Upper lobe of left lung (tissue), 6 donors: ENCODE results near the gene SPNS3. TPM values are rescaled to one million over a fixed set of nuclear protein-coding genes. Genes with fewer than 3 reads are reported as not detected.

Experiments used
- ATAC-seq, 2 donors: fragments of 200-7000 bp; cut with Tn5 transposase; one replicate each; pipeline ENCODE4 v1.9.1; 2022; ENCODE audit warnings: mild to moderate bottlenecking in 2 of 2, moderate library complexity in 2 of 2; ENCODE audit not compliant: low FRiP score in 2 of 2
- DNase-seq, 2 donors: peaks; one replicate each; pipeline ENCODE4 v3.0.0-alpha.2; 2019 to 2020
- H3K27ac ChIP-seq, 4 donors: fragments of 200-600 bp; sonication (generic); one replicate each; pipeline ENCODE4 v1.5.1; 2016 to 2019
- H3K27me3 ChIP-seq, 4 donors: fragments of 200-600 bp; sonication (generic); one replicate each; pipeline ENCODE4 v1.5.1; 2017 to 2019
- H3K36me3 ChIP-seq, 4 donors: fragments of 200-600 bp; sonication (generic); one replicate each; pipeline ENCODE4 v1.5.1; 2016 to 2019
- H3K4me1 ChIP-seq, 4 donors: fragments of 200-600 bp; sonication (generic); one replicate each; pipeline ENCODE4 v1.5.1; 2018 to 2019
- H3K4me3 ChIP-seq, 4 donors: fragments of 200-600 bp; sonication (generic); one replicate each; pipeline ENCODE4 v1.5.1; 2017 to 2019; ENCODE audit warnings: mild to moderate bottlenecking in 2 of 4, moderate library complexity in 1 of 4
- H3K9me3 ChIP-seq, 4 donors: fragments of 200-600 bp; sonication (generic); one replicate each; pipeline ENCODE4 v1.5.1; 2018 to 2019
- EP300 ChIP-seq, 4 donors: sonication (generic); formaldehyde crosslinking; IDR thresholded peaks; one replicate each; pipeline ENCODE4 v1.5.1; 2017; ENCODE audit warnings: antibody characterized with exemption in 4 of 4, control low read depth in 2 of 4
- POLR2A ChIP-seq, 4 donors: fragments of 450-650 bp; IDR thresholded peaks; one replicate each; pipeline ENCODE4 v1.5.1; 2016 to 2017; ENCODE audit warnings: antibody characterized with exemption in 4 of 4, mild to moderate bottlenecking in 2 of 4
- POLR2AphosphoS5 ChIP-seq, 2 donors: sonication (generic); formaldehyde crosslinking; IDR thresholded peaks; one replicate each; pipeline ENCODE4 v1.5.1; 2017; ENCODE audit warnings: antibody characterized with exemption in 2 of 2
- WGBS, 2 donors: methylation state at CpG; one replicate each; pipeline ENCODE4 v1.1.5; 2017 to 2018; 5-methylcytosine and 5-hydroxymethylcytosine counted together
- total RNA-seq, 6 donors: library from RNA; depleted of rRNA in 4 of 6; stranded (reverse); fragments of >200 nt in 4 of 6; gene quantifications; one replicate each; pipeline versions ENCODE4 v1.1.0 to v1.2.1, GENCODE V29; 2016 to 2021
- TF ChIP-seq, protein P1 (sequence below), 6 experiments: fragments of 450-650 bp in 4 of 6; fragments of 200-600 bp in 2 of 6; sonication (generic) in 2 of 6; IDR thresholded peaks; one replicate each; pipeline ENCODE4 v1.5.1; 2016 to 2019; ENCODE audit warnings: antibody characterized with exemption in 6 of 6
- donor health status: DM: no; HTN: no; CAD: no; lungs with moderate emphysema.
- donor health status: DM: no; HTN: yes; CAD: no; lungs with severe emphysema.

SPNS3 gene
- total RNA-seq, 6 donors from 2014 or later = 0.22 to 0.91 (median 0.52) TPM; not detected in 1

DNA sequence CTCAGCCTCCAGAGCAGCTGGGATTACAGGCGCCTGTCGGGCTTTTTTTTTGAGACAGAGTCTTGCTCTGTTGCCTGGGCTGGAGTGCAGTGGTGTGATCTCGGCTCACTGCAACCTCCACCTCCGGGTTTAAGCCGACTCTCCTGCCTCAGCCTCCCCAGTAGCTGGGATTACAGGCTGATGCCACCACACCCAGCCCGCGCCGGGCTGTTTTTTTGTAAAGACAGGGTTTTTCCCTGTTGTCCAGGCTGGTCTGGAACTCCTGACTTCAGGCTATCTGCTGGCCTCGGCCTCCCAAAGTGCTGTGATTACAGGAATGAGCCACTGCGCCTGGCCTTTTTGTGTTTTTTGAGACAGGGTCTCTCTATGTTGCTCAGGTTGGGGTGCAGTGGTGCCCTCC is 27.4 kb upstream of the SPNS3 start:
- no peaks in the 10 kb centered on the region for H3K9me3 ChIP-seq
- no peak overlapping the region for H3K27ac ChIP-seq
- WGBS, 2 donors = 94 to 99% methylated on average over 10 of the region's 10 CpGs
- ATAC-seq (no peak), DNase-seq (no peak)
- no peak overlapping the region for H3K4me3 ChIP-seq
- TF ChIP-seq, protein P1, sequence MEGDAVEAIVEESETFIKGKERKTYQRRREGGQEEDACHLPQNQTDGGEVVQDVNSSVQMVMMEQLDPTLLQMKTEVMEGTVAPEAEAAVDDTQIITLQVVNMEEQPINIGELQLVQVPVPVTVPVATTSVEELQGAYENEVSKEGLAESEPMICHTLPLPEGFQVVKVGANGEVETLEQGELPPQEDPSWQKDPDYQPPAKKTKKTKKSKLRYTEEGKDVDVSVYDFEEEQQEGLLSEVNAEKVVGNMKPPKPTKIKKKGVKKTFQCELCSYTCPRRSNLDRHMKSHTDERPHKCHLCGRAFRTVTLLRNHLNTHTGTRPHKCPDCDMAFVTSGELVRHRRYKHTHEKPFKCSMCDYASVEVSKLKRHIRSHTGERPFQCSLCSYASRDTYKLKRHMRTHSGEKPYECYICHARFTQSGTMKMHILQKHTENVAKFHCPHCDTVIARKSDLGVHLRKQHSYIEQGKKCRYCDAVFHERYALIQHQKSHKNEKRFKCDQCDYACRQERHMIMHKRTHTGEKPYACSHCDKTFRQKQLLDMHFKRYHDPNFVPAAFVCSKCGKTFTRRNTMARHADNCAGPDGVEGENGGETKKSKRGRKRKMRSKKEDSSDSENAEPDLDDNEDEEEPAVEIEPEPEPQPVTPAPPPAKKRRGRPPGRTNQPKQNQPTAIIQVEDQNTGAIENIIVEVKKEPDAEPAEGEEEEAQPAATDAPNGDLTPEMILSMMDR (IDR thresholded peaks at IDR 0.05) = no peak
- no peak for TF ChIP-seq POLR2A (IDR thresholded peaks at IDR 0.05)
- no peak for TF ChIP-seq EP300 (IDR thresholded peaks at IDR 0.05)
- TF ChIP-seq POLR2AphosphoS5 (IDR thresholded peaks at IDR 0.05) = no peak
- no peaks in the 10 kb centered on the region for H3K27me3 ChIP-seq
- no peaks in the 10 kb centered on the region for H3K4me1 ChIP-seq
- H3K36me3 ChIP-seq = no peaks in the 10 kb centered on the region

DNA sequence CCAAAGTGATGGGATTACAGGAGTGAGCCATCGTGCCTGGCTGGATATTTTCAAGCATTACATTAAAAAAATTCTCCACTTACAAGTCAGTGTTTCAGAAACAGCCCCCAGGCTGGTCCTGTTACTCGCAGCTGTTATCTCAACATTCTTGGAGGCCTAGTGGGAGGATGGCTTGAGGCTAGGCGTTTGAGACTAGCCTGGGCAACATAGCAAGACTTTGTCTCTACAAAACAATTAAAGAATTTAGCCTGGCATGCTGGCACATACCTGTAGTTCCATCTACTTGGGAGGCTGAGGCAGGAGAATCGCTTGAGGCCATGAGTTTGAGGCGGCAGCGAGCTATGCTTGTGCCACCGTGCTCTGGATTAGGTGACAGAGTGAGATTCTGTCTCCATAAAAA is 26.5 kb upstream of the SPNS3 start:
- Histone ChIP-seq H3K36me3 (no peaks in the 10 kb centered on the region), H3K4me1 (no peaks in the 10 kb centered on the region), H3K4me3 (no peak overlapping the region), H3K9me3 (no peaks in the 10 kb centered on the region), H3K27ac (no peak overlapping the region), H3K27me3 (no peaks in the 10 kb centered on the region)
- DNase-seq (no peak), ATAC-seq (no peak)
- WGBS, 2 donors = 89 to 91% methylated on average over 7 of the region's 7 CpGs
- no peak for TF ChIP-seq POLR2AphosphoS5 (IDR thresholded peaks at IDR 0.05)
- TF ChIP-seq, protein P1 (IDR thresholded peaks at IDR 0.05) = no peak
- no peak for TF ChIP-seq EP300 (IDR thresholded peaks at IDR 0.05)
- no peak for TF ChIP-seq POLR2A (IDR thresholded peaks at IDR 0.05)

DNA sequence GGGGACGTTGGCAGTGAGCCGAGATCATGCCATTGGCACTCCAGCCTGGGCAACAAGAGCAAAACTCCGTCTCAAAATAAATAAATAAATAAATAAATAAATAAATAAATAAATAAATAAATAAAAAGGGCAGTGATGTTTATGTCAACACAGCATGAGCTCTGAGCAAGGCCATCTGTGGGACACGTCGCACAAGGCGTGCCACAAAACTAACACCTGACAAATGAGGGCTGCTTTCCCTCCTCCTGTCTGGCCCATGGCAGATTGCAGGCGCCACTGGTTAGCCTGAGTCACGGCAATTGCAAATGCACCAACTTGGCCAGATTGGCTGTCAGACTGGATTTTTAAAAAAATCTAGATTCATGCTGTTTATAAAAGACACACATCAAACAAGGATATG is 25.9 kb upstream of the SPNS3 start:
- 74 to 81% methylated on average over 8 of the region's 8 CpGs for WGBS, 2 donors
- Histone ChIP-seq H3K36me3 (no peaks in the 10 kb centered on the region), H3K4me3 (no peak overlapping the region), H3K9me3 (no peaks in the 10 kb centered on the region), H3K4me1 (peaks cover 0 to 2% (median 1%) of the 10 kb centered on the region in 4 donors), H3K27me3 (no peaks in the 10 kb centered on the region), H3K27ac (no peak overlapping the region)
- ATAC-seq (no peak), DNase-seq (no peak)
- no peak for TF ChIP-seq POLR2AphosphoS5 (IDR thresholded peaks at IDR 0.05)

DNA sequence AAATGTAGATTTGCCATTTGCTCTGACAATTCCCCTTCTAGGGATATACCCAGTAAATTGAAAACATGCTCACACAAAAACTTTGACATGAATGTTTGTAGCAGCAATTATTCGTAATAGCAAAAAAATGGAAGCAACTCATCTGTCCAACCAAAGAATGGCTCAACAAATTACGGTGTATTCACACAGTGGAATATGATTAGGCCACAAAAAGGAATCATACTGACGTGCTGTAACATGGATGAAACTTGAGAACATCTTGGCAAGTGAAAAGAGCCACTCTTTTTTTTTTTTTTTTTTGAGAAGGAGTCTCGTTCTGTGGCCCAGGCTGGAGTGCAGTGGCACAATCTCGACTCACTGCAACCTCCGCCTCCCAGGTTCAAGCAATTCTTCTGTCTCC is 24.1 kb upstream of the SPNS3 start:
- Histone ChIP-seq H3K27me3 (no peaks in the 10 kb centered on the region), H3K27ac (no peak overlapping the region), H3K4me3 (no peak overlapping the region), H3K9me3 (no peaks in the 10 kb centered on the region), H3K36me3 (no peaks in the 10 kb centered on the region), H3K4me1 (peaks cover 4 to 7% (median 5%) of the 10 kb centered on the region in 4 donors)
- TF ChIP-seq POLR2A (IDR thresholded peaks at IDR 0.05) (no peak), POLR2AphosphoS5 (IDR thresholded peaks at IDR 0.05) (no peak), EP300 (IDR thresholded peaks at IDR 0.05) (no peak)
- TF ChIP-seq, protein P1 (IDR thresholded peaks at IDR 0.05) = no peak
- WGBS, 2 donors = 82 to 85% methylated on average over 6 of the region's 6 CpGs
- ATAC-seq (no peak), DNase-seq (no peak)

DNA sequence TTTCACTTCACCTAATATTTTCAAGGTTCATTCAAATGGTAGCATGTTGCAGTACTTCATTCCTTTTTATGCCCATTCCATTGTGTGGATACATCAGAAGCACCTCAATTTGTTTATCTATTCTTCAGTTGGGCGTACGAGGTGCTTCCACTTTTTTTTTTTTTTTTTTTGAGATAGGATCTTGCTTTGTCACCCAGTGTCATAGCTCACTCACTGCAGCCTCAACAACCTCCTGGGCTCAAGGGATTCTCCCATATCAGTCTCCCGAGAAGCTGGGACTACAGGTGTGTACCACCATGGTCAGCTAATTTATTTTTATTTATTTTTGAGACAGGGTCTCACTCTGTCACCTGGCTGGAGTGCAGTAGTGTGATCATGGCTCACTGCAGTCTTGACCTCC is 22.5 kb upstream of the SPNS3 start:
- no peaks in the 10 kb centered on the region for H3K9me3 ChIP-seq
- no peak for ATAC-seq
- TF ChIP-seq EP300 (IDR thresholded peaks at IDR 0.05) (no peak), POLR2AphosphoS5 (IDR thresholded peaks at IDR 0.05) (no peak), POLR2A (IDR thresholded peaks at IDR 0.05) (no peak)
- TF ChIP-seq, protein P1 (IDR thresholded peaks at IDR 0.05) = no peak

More for the DNA sequence above, 22.5 kb upstream of the SPNS3 start:
- H3K36me3 ChIP-seq = no peaks in the 10 kb centered on the region
- no peak for DNase-seq
- H3K4me3 ChIP-seq = no peak overlapping the region
- 65 to 66% methylated on average over 3 of the region's 3 CpGs for WGBS, 2 donors
- peaks cover 4 to 7% (median 5%) of the 10 kb centered on the region in 4 donors for H3K4me1 ChIP-seq
- H3K27me3 ChIP-seq = no peaks in the 10 kb centered on the region
- H3K27ac ChIP-seq = no peak overlapping the region
